22Rv1 (cell line): ENCODE measurements around the gene CNTN5.

Source experiments
- CTCF ChIP-seq: fragments of 450-650 bp; IDR thresholded peaks from 2 replicates; pipeline ENCODE4 v1.5.1; 2017; ENCODE audit warnings: mild to moderate bottlenecking
- ZFX ChIP-seq: fragments of 450-650 bp; IDR thresholded peaks from 2 replicates; pipeline ENCODE4 v1.6.1; 2017; ENCODE audit warnings: antibody characterized with exemption, borderline replicate concordance

GRCh38 chr11:99020352-99021225 is at the start of gene CNTN5:
- TF ChIP-seq CTCF (peak; percentile 45), ZFX (no peak)
